HG03039 (cell line): ENCODE measurements around the gene ERAS.
"Not testable (repeated sequence)": the region's sequence is repeated elsewhere in the genome, so short reads cannot be mapped to it uniquely, and the experiment has no call there.

Source experiments
- ATAC-seq: cut with Tn5 transposase; IDR thresholded peaks from one replicate; pipeline ENCODE4 v1.9.1; 2021; ENCODE audit warnings: mild to moderate bottlenecking, moderate library complexity; ENCODE audit not compliant: unreplicated experiment

ERAS gene

DNA sequence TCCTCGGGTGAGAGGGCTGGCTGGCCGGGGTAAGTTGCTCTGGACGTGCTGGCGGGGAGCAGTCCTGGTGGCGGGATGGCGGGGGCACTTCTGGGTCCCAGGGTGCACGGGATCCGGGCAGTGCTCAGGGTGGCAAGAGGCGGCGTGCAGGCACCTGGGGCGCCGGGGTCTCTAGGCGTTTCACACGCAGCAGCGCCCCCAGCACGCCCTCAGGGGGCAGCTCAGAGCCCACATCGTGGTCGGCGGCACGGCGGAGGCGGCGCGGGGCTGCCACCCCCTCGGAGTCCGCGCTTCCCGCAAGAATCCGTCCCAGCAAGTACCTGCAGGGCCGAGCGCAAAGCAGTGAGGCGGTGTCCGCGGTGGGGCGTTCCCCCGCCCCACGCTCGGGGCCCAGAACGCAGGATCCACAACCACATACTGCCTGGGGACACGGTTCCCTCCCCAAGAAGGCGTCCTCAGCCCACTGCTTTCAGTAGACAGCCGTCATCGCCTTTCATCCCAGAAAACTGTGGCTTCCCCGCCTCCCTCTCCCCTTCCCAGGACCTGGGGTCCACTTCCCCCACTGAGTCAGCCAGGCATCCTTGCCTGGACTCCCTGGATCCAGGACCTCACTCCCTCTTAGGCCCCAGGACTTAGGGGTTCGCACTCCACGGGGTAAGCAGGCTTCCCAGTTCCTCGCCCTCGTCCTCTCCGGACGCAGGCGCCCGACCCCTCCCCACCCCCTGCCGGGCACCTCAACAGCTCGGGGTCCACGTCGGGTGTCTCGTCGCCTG, 5.0 kb downstream of the ERAS start:
- no peak for ATAC-seq

GRCh38 chrX:48831909-48832291, 5.6 kb downstream of the ERAS start:
- no peak for ATAC-seq

GRCh38 chrX:48833542-48834138, 7.3 kb downstream of the ERAS start:
- ATAC-seq, result no peak

DNA sequence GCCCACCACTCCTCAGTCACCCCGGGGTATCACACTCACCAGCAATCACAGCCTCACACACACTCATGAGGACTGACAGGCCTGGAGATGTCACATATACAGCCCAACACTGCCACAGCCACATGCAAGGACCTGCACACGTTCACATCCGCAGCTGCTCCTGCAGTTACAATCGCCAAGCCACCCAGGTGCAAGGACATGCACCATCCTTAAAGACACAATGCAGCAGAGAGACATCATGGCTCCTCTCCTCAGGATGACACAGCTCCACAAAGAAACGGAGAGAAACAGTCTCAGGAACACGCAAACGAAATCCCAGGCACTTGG, 8.0 kb downstream of the ERAS start:
- ATAC-seq, result no peak

GRCh38 chrX:48835524-48836329, 9.4 kb downstream of the ERAS start, which contains the start of gene PCSK1N:
TSS of gene PCSK1N (minus strand) at chrX:48835610. CDS start at chrX:48835532, 78 bp downstream.
- no peak for ATAC-seq

DNA sequence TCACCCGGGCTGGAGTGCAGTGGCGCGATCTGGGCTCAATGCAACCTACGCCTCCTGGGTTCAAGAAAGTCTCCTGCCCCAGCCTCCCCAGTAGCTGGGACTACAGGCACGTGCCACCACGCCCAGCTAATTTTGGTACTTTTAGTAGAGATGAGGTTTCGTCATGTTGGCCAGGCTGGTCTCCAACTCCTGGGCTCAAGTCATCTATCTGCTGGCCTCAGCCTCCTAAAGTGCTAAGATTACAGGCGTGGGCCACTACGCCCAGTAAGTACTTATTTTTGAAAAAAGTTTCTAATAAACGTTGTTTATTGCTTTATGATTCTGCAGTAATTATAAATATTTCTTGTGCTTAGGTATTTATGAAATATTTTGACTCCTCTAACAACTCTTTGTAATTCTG, 13.4 kb downstream of the ERAS start:
- no peak for ATAC-seq

- no peak for ATAC-seq
Observed at GRCh38 chrX:48848847-48849246, 22.5 kb downstream of the ERAS start.

DNA sequence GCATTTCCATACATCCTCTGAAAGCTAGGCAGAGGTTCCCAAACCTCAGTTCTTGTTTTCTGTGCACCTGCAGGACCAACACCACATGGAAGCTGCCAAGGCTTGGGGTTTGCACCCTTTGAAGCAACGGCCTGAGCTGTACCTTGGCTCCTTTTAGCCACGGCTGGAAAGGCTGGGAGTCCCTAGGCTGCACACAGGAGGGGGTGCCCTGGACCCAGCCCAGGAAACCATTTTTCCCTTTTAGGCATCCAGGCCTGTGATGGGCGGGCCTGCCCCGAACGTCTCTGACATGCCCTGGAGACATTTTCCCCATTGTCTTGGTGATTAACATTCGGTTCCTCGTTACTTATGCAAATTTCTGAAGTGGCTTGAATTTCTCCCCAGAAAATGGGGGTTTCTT, 26.5 kb downstream of the ERAS start:
- no peak for ATAC-seq

DNA sequence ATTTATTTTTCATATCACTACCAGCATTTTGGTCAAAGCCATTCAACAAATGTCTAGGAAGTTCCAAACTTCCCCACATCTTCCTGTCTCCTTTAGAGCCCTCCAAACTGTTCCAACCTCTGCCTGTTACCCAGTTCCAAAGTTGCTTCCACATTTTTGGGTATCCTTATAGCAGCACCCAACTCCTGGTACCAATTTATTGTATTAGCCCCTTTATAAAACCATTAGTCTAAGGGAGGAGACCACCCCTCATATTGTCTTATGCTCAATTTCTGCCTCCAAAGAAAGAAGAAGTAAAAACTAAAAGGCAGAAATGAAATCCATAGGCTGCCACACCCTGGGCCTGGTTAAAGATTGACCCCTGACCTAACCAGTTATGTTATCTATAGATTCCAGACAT, 27.2 kb downstream of the ERAS start:
- ATAC-seq, result not testable (repeated sequence)

- ATAC-seq, result not testable (repeated sequence)
Observed at GRCh38 chrX:48854121-48854804, 27.9 kb downstream of the ERAS start.

DNA sequence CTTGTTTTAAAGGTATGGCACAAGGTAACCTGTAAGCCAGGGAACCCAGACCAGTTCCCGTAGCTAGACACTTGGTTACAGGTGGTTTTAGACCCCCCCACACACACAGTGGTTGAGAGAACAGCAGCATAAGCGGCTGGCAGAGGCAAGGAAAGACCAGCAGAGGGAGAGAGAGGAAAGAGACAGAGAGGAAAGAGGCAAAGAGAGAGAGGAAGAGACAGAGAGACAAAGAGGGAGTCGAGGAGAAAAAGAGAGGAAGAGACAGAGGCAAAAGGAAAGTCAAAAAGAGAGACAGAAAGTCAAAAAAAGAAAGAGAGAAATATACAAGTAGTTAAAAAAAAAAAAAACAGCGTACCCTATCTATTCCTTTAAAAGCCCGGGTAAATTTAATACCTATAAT, 28.6 kb downstream of the ERAS start:
- ATAC-seq, result no peak

- ATAC-seq, result no peak
Observed at GRCh38 chrX:48864210-48864609, 37.9 kb downstream of the ERAS start.

DNA sequence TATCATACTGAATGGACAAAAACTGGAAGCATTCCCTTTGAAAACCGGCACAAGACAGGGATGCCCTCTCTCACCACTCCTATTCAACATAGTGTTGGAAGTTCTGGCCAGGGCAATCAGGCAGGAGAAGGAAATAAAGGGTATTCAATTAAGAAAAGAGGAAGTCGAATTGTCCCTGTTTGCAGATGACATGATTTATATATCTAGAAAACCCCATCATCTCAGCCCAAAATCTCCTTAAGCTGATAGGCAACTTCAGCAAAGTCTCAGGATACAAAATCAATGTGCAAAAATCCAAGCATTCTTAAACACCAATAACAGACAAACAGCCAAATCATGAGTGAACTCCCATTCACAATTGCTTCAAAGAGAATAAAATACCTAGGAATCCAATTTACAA, 45.7 kb downstream of the ERAS start:
- not testable (repeated sequence) for ATAC-seq

GRCh38 chrX:48876944-48877343, 50.6 kb downstream of the ERAS start:
- ATAC-seq, result not testable (repeated sequence)
